Choroid plexus epithelial cell (primary cell): ENCODE results near the gene METTL21C.
A peak's percentile ranks its signal among the peaks of the same experiment; 100 is the strongest.

Experiments used
- DNase-seq: peaks from one replicate; pipeline ENCODE4 v3.0.0-alpha.2; 2010; ENCODE audit warnings: low read depth
- H3K4me3 ChIP-seq: 2 replicates; pipeline ENCODE4 v1.5.1; 2011; ENCODE audit warnings: low read depth, mild to moderate bottlenecking, control low read depth, low read length, moderate library complexity
- TF ChIP-seq, protein P1 (sequence below): conservative IDR thresholded peaks from 2 replicates; pipeline ENCODE4 v1.5.1; 2011; ENCODE audit warnings: low read depth, mild to moderate bottlenecking, control low read depth, inconsistent platforms, low read length, moderate library complexity

Gene METTL21C

DNA sequence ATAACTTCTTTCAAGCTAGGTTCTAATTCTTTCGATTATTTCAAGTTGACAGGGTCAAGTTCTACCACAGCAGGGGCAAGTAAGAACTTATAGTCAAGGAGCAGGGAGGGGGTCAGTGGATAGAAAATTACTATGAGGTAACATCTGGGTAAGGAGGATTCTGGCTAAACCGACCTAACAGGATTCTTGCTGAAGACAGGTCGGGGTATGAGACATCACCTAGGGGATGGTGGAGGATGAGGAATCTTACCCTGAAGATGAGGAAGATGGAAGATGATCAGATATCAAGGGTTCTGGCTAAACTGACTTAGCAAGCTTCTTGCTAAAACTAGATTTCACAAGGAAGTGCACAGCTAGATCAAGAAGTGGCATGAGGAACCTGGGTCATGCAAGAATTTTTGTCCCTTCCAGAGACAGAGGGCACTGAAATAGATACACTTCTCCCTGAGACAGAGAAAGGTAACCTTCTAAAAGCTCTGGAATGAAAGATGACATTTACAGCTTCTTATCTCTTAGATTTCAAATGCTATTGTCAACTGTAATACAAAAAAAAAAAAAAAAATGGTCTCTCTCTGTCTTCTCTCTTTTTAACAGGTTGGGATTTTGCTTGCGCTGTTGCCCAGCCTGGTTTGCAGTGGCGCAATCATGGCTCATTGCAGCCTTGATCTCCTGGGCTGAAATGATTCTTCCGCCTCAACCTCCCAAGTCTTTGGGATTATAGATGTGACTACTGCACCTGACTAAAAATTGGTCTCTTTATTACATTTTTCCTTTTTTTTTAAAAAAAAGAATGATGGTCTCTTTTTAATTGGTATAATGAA, 9.6 kb upstream of the METTL21C start:
- H3K4me3 ChIP-seq = no peak overlapping the region
- DNase-seq = no peak
- TF ChIP-seq, protein P1, sequence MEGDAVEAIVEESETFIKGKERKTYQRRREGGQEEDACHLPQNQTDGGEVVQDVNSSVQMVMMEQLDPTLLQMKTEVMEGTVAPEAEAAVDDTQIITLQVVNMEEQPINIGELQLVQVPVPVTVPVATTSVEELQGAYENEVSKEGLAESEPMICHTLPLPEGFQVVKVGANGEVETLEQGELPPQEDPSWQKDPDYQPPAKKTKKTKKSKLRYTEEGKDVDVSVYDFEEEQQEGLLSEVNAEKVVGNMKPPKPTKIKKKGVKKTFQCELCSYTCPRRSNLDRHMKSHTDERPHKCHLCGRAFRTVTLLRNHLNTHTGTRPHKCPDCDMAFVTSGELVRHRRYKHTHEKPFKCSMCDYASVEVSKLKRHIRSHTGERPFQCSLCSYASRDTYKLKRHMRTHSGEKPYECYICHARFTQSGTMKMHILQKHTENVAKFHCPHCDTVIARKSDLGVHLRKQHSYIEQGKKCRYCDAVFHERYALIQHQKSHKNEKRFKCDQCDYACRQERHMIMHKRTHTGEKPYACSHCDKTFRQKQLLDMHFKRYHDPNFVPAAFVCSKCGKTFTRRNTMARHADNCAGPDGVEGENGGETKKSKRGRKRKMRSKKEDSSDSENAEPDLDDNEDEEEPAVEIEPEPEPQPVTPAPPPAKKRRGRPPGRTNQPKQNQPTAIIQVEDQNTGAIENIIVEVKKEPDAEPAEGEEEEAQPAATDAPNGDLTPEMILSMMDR = no peak

DNA sequence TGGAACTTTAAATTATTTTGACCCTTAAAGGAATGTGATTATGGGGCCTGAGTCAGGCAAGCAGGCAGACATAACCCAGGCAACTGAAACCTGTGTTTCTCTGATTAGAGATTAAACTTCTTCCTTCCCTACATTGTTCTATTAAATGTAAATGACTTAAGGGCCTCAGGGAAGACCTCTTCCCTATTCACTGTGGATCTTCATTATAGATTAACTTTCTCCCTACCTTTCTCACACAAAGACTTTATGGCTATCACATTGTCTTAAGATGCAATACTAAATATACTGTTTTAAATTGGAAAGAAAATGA, 8.8 kb upstream of the METTL21C start:
- TF ChIP-seq, protein P1 = no peak
- H3K4me3 ChIP-seq = no peak overlapping the region
- no peak for DNase-seq

DNA sequence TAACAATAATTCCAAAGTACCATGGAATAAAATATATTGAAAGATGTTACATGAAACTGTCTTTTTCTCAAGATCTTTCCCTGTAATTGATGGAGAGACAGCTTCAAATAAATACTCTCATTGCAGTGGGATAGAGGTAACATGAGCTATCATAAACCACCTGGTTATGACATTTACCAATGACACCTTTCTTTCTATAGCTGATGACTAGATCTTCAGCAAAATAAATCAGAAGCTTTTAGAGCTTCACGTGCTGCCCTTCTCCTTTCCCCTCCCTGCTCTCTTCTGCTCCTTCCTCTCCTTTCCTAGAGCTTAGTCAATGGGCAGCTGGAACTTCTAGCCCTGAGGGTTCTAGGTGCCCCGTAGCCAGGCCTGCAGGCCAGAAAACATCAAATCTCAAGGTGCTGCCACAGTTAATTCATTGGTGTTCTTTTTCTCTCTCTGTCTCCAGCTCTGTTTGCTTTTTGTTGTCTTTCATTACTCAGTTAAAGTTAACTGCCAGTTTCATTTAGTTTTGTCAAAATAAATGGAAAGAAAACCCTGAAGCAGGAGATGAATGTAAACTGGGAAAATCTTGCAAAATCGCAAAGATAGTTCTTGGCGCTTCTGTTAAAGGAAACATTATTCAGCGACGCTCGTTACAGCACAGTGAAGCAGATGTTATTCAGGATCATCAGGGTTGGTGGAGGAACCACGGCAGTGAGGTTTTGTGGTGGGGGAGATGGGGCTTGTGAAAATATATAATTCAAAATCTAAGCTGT, 8.3 kb upstream of the METTL21C start:
- H3K4me3 ChIP-seq = no peak overlapping the region
- peak; percentile 23 for DNase-seq
- TF ChIP-seq, protein P1 = no peak

DNA sequence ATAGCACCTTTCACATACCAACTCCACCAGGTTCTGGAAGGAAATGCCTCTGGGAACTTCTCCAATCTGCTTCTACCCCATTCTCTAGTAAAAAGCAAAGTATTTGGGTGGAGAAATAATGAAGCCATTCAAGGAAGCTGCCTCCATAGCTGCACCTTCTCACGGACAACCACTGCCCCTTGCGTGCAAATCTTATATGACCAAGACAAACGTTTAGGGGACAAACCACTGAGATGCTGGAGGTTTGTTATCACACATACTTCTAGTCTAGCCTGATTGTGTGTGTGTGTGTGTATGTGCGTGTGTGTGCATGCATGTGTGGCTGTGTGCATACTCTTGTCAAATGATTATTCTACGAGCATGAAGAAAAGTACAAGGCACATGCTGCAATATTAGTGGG, 6.5 kb upstream of the METTL21C start:
- no peak for DNase-seq
- H3K4me3 ChIP-seq = no peak overlapping the region
- TF ChIP-seq, protein P1 = no peak

DNA sequence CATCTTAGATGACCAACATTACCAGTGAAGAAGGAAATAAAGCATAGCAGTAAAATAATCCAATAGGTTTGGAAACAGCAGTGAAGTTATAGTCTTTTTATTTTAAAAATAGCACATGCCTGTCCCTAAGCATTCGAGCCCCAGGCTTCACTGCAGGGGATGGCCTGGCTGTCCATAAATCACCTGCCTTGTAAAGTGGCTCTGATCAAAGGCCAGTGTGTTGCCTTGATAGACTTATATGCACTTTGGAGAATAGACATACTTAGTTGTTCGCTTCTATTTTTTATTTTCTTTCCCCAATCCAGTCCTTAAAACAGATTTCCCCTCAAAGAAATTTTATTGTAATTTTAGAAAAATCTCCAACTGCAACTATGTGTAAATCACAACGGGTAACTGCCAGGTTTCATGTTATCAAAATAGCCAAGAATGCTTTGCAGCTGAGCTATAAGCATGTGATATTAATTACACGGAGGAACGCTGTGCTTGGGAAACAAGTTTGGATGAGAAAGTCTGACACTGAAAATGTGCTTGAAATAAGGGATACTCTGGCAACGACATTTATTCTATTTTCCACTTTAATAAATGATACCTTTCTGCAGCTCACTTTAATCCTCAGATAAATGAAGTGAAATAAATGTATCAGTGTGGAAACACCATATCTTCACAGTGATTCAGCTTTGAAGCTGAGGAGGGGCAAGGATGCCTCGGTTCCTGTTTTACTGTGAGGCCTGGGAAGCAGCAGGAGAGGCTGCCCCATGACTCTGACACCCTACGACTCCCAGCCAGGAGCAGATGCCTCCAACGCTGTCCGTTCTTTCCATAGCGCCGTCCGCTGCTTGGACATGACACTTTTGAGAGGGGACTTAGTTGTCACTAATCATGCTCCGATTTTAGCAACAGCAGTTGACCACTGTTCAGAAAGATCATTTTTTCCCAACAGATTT, 5.5 kb upstream of the METTL21C start:
- DNase-seq = peak; percentile 75
- H3K4me3 ChIP-seq = no peak overlapping the region
- TF ChIP-seq, protein P1 = no peak

DNA sequence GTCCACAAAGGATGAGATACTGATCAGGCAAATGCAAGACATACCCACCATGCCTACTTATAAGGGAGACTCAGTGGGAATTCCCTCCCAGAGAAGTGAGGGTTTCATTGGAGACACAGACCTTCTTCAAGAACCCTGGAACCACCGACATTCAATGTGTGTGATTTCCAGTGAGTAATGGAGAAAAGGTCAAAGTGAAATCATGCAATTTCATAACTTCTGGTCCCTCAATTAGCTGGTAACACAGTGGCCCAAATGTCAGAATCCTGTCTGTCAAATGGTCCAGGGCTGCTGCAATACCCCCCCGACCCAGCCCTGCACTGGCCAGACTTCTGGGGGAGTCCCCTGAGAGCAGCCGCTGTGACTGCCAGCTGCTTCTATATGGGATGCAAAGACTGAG, 4.7 kb upstream of the METTL21C start:
- no peak overlapping the region for H3K4me3 ChIP-seq
- TF ChIP-seq, protein P1 = no peak
- no peak for DNase-seq
